GM18502 (cell line): ENCODE measurements around the gene BICDL1.
"Not testable (repeated sequence)": the region's sequence is repeated elsewhere in the genome, so short reads cannot be mapped to it uniquely, and the experiment has no call there.

ENCODE experiments used
- ATAC-seq: cut with Tn5 transposase; IDR thresholded peaks from one replicate; pipeline ENCODE4 v1.9.1; 2021; ENCODE audit warnings: mild to moderate bottlenecking; ENCODE audit not compliant: unreplicated experiment, poor library complexity

The BICDL1 gene

GRCh38 chr12:120000556-120000955 is 11.5 kb downstream of the BICDL1 start:
- ATAC-seq, result no peak

GRCh38 chr12:120006258-120006975 is 17.4 kb downstream of the BICDL1 start:
- ATAC-seq, result no peak

GRCh38 chr12:120007272-120007671 is 18.2 kb downstream of the BICDL1 start:
- peak; percentile 42 for ATAC-seq

- ATAC-seq, result no peak
Observed at GRCh38 chr12:120010661-120011230, 21.7 kb downstream of the BICDL1 start.

- ATAC-seq, result peak; percentile 88
Observed at GRCh38 chr12:120012067-120012621, 23.1 kb downstream of the BICDL1 start.

- peak; percentile 69 for ATAC-seq
Observed at GRCh38 chr12:120013659-120014380, 24.8 kb downstream of the BICDL1 start.

- ATAC-seq, result not testable (repeated sequence)
Observed at GRCh38 chr12:120014381-120014735, 25.3 kb downstream of the BICDL1 start.

GRCh38 chr12:120015313-120015712 is 26.3 kb downstream of the BICDL1 start:
- ATAC-seq, result no peak

GRCh38 chr12:120016199-120016598 is 27.2 kb downstream of the BICDL1 start:
- not testable (repeated sequence) for ATAC-seq

- no peak for ATAC-seq
Observed at GRCh38 chr12:120019197-120019596, 30.2 kb downstream of the BICDL1 start.

- no peak for ATAC-seq
Observed at GRCh38 chr12:120019938-120020337, 30.9 kb downstream of the BICDL1 start.

- ATAC-seq, result no peak
Observed at GRCh38 chr12:120024193-120024592, 35.2 kb downstream of the BICDL1 start.

GRCh38 chr12:120025640-120026039 is 36.6 kb downstream of the BICDL1 start:
- no peak for ATAC-seq

- no peak for ATAC-seq
Observed at GRCh38 chr12:120032242-120032641, 43.2 kb downstream of the BICDL1 start.

- ATAC-seq, result no peak
Observed at GRCh38 chr12:120037851-120038250, 48.8 kb downstream of the BICDL1 start.

- no peak for ATAC-seq
Observed at GRCh38 chr12:120039711-120040110, 50.7 kb downstream of the BICDL1 start.

GRCh38 chr12:120041386-120042231 is 52.6 kb downstream of the BICDL1 start:
- ATAC-seq, result no peak

- not testable (repeated sequence) for ATAC-seq
Observed at GRCh38 chr12:120045367-120045766, 56.3 kb downstream of the BICDL1 start.

- no peak for ATAC-seq
Observed at GRCh38 chr12:120047072-120047471, 58.0 kb downstream of the BICDL1 start.

GRCh38 chr12:120048263-120048662 is 59.2 kb downstream of the BICDL1 start:
- no peak for ATAC-seq
